NOMO-1 treated with dmso at 0.1 percent for 144 hours (cell line): Measurements from ENCODE around the gene PCNT.

Experiments
- DNase-seq: peaks from one replicate; lab custom pipeline; 2025; ENCODE audit not compliant: unreplicated experiment; lab: John Stamatoyannopoulos, UW

The PCNT gene

GRCh38 chr21:46471514-46471913 is 147.6 kb downstream of the PCNT start:
- no peak for DNase-seq

- DNase-seq, result peak; percentile 57
Observed at GRCh38 chr21:46472246-46472645, 148.3 kb downstream of the PCNT start.

GRCh38 chr21:46474382-46474781 is 150.4 kb downstream of the PCNT start:
- DNase-seq, result no peak

GRCh38 chr21:46475296-46475695 is 151.3 kb downstream of the PCNT start:
- no peak for DNase-seq

GRCh38 chr21:46477765-46478164 is 153.8 kb downstream of the PCNT start:
- no peak for DNase-seq

GRCh38 chr21:46478910-46479309 is 155.0 kb downstream of the PCNT start:
- DNase-seq, result no peak

- no peak for DNase-seq
Observed at GRCh38 chr21:46480466-46480865, 156.5 kb downstream of the PCNT start.

GRCh38 chr21:46482225-46482845 is 158.4 kb downstream of the PCNT start:
- no peak for DNase-seq

- no peak for DNase-seq
Observed at GRCh38 chr21:46482846-46483231, 158.9 kb downstream of the PCNT start.

GRCh38 chr21:46483300-46484295 is 159.6 kb downstream of the PCNT start:
- DNase-seq, result no peak

GRCh38 chr21:46486481-46487126 is 162.6 kb downstream of the PCNT start:
- no peak for DNase-seq

GRCh38 chr21:46489162-46489663 is 165.3 kb downstream of the PCNT start:
- no peak for DNase-seq

GRCh38 chr21:46489800-46490199 is 165.8 kb downstream of the PCNT start:
- no peak for DNase-seq

- DNase-seq, result no peak
Observed at GRCh38 chr21:46491553-46491952, 167.6 kb downstream of the PCNT start.

GRCh38 chr21:46492851-46493250 is 168.9 kb downstream of the PCNT start:
- DNase-seq, result no peak

- no peak for DNase-seq
Observed at GRCh38 chr21:46493828-46494227, 169.9 kb downstream of the PCNT start.
